HG03135 (cell line): Measurements from ENCODE around the gene RNF150.

ENCODE experiments used
- ATAC-seq: cut with Tn5 transposase; IDR thresholded peaks from one replicate; pipeline ENCODE4 v1.9.1; 2021; ENCODE audit warnings: mild to moderate bottlenecking, moderate library complexity; ENCODE audit not compliant: unreplicated experiment

The RNF150 gene

DNA sequence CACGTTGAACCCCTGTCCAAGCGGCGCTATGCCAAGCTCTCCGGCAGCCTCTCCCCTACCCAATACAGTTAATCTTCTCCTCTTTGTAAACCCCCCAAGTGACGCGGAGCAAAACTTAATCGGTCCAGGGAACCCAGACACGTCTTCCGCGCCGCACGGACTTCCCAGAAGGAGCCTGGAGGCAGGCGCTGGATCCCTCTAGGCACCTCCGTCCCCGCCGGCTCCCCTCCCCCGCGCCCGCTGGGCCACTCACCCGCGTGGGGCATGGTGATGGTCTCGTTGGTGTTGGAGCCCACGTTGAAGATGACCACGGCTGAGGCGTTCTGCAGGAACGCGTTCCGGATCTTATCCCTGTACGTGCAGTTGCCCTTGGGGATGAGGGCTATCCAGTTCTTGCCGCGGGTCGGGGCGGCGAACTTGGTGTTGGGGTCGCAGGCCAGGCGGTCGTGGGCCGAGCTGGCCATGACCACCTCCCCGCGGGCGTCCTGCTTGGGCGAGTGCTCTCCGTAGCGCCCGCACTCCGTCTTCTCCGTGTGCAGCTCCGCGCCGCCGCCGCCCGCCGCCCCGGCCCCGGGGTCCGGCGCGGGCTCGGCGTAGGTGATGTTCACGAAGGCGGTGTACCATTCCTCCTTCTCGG lies 1.1 kb downstream of the RNF150 start:
- ATAC-seq = peak; percentile 16

DNA sequence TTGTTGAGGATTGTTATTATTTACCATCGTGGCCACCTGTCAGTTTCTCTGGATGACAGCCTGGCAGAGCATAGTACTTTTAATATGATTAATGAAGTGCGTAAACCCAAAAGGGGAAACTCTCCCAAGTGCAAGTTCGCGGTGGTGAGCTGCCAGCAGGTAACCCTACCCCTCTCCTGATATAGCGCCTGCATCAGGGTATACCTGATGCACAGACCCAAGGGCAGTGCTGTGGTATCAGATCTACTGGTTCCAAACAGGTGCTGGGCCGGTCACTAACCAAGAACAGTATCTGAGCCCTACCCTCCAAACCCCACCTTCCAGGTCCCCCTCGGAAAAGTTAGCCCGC lies 1.6 kb downstream of the RNF150 start:
- ATAC-seq = no peak

GRCh38 chr4:141130947-141131605 lies 2.2 kb downstream of the RNF150 start:
- ATAC-seq = no peak

GRCh38 chr4:141127884-141128283 lies 5.4 kb downstream of the RNF150 start:
- ATAC-seq = no peak

- ATAC-seq = no peak
Observed at GRCh38 chr4:141126769-141127168, 6.5 kb downstream of the RNF150 start.

DNA sequence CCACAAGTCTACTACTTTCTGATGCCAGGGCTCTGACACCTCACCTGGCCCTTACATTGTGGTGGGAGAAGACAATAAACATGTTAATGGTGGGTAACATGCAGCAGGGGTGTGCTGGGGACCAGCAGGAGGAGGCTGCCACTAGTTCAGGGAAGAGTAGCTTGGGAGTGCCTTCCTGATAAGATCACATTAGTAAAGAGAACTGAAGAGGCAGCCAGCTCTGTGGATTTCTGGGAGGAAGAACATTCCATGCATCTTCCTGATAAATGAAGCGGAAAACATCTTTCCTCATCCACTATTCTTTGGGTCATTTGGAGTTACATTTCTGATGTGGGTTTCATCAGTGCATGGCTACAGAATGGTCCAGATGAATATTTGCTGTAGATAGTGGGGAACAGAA lies 9.0 kb downstream of the RNF150 start:
- no peak for ATAC-seq

DNA sequence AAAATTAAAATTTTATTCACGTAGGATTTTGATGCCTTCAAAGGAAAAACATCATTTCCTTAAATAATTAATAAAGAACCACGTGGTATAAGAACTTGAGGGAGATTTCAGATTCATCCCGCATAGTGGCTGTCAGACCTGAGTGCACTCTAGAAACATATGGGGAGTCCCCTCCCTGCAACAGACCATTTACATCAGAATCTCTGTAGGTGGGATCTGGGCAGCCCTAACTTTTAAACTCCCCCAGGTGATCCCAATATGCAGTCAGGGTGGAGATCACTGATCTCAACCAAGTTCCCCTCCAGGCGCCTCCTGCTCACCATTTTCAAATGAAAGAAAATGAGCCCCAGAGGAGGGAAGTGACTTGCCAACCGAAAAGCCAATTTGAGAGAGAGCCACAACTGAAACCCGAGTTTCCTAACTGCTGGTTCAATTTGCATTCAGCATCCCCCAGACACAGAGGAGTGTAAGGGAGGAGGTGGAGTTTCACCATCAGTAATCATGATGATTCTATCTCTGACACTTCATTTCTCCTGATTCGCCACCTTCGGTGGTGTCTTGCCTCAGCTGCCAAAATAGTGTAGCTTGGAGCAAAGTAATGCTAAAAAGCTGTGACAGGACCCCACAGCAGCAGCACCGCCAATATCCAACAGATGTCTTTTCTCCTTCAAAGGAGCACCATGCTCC lies 11.4 kb downstream of the RNF150 start:
- no peak for ATAC-seq

GRCh38 chr4:141121101-141121500 lies 12.2 kb downstream of the RNF150 start:
- no peak for ATAC-seq

DNA sequence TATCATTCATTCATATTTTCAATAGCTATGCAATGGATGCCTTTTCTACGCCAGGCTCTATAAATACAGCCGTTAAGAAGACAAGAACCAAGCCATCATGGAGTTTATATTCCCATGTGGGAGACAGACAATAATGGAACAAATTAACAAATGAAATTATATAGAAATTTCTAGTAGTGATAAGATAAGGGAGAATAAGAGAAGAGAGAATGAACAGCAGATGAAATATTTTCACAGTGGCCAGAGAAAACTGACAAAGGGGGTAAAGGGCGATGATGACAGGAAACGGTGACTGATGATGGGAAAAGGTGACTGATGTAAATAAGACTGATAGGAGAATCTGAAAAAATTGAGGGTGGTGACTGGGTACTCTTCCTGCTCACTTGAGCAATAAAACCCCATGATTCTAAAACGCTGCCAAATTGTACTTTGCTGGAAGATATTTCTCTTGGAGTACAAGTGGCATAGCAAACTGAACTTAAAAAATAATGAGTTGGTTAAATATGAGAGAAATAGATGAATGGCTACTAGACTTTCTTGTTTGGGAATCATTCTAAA lies 13.2 kb downstream of the RNF150 start:
- ATAC-seq = no peak

GRCh38 chr4:141119071-141119470 lies 14.2 kb downstream of the RNF150 start:
- no peak for ATAC-seq

GRCh38 chr4:141118381-141118780 lies 14.9 kb downstream of the RNF150 start:
- no peak for ATAC-seq

DNA sequence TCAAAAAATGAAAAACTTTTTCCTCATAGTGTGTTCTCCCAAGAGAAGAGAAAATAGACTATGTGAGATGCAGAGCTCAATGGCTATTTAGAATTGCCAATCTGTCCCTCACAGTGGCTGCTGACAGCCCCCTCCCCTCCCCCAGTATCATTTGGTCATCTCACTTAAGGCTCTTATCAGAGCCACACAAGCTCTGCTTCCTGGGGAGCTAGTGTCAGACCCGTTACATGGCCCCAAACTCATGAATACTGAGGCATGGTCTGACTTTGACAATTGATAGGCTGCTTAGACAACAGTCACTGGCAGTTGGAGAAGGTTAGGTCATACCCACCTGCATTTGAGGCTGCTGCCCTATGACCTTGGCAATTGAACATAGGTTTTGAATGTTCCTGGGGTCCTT lies 15.3 kb downstream of the RNF150 start:
- ATAC-seq = no peak

GRCh38 chr4:141109983-141110382 lies 23.3 kb downstream of the RNF150 start:
- ATAC-seq = no peak

- ATAC-seq = no peak
Observed at GRCh38 chr4:141107927-141108326, 25.3 kb downstream of the RNF150 start.

- ATAC-seq = no peak
Observed at GRCh38 chr4:141102367-141102766, 30.9 kb downstream of the RNF150 start.

DNA sequence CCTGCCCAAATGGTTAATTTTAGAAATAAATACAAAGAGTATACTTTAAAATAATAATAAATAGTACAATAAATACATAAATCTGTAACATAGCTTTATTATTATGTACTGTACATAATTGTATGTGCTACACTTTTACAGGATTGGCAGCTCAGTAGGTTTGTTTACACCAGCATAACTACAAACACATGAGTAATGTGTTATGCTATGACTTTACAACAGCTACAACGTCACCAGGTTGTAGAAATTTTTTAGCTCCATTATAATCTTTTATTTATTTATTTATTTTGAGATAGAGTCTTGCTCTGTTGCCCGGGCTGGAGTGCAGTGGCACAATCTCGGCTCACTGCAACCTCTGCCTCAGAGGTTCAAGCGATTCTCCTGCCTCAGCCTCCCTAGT lies 31.8 kb downstream of the RNF150 start:
- no peak for ATAC-seq

GRCh38 chr4:141099326-141099725 lies 33.9 kb downstream of the RNF150 start:
- ATAC-seq = no peak

DNA sequence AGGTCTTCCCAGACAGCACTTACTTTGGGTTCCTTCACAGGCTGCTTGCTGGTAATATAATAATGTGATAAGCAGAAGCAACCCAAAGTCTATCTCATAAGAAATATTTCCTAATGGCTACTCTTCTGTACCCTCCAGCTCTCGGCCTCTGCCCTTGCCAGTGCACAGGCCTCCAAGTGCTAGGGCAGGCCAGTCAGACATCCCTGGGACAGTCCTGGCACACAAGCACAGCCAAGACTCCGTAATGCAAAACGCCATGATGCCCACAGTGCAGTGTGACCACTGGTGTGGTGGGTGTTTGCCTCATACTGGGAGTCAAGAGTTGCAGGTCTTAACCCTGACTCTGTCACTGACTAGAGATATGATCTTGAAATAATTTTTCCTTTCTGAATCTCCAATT lies 35.1 kb downstream of the RNF150 start:
- no peak for ATAC-seq

DNA sequence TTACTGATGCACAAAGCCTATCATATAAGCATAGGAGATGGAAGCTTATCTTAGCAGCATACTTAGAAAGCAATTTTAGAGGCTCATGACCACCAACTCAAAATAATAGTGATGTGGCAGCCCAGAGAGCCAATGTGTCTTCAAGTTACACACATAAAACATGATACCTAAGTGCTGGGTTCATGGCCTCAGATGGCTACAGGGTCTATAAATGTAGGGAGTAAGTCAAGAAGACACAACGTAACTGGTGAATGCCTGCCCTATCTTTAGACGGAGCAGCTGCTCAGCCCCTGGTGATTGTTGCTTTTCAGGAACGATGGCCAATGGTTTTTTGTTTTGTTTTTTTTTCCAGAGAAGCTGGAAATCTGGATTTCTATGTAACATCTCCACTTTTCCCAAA lies 42.8 kb downstream of the RNF150 start:
- ATAC-seq = no peak

DNA sequence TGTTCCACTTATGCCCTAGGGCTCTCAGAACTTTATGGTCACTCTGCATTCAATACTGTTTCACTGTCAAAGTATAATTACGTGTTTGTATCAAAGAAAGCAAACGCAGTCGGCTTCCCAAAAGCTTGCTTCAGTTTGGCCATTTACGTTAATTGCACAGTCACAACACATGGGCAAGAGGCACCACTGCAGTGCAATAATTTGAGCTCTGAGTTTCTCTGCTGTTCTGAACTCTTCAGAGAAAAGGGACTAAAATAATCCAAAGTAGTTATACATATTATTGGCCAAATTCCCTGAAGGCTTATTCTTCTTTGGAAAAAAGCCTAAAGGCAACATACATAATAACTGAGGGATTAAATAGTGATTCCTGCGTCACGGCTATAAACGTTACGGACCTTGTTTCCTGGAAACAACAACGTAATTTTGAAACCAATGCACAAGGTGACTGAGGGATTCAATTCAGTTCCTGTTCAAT lies 51.3 kb downstream of the RNF150 start:
- no peak for ATAC-seq

DNA sequence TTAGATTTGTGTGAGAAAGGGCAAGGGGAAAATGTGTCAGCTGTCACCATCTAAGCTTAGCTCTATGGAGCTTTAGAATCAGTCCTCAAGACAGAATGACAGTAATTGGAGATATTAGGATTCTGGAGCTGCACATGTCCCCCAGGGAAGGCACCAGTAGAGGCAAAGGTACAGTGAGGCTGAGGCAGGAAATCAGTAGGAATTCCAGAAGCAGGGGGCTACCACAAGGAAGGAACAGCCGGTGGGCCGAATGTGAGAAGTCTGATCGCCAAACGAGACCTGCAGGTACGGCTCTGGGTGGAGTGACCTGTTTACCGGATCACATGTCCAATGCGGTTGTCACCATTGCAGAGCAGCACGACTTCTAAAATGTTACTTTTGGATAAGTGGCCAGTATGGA lies 52.6 kb downstream of the RNF150 start:
- ATAC-seq = no peak

DNA sequence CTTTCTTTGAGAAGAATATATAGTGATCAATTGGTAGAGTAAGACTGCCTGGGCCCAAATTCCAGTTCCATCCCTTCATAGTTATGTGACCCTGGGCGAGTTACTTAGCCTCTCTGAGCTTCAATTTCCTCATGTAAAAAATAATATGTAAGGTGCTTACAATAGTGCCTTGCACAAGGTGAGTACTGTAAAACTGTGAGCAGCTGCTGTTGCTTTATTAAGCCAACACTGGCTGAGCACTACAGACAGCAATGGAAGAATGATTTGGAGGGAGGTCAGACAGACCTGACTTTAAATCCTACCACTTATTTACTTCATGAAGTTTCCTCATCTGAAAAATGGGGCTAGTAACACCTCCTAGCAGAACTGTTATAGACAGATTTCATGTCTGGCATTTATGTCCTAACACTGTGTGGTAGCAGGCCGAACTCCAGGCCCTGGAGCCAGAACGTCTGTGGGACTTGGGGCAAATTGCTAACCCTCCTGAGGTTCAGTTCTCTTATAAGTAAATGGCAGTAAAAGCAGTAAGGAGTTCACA lies 53.8 kb downstream of the RNF150 start:
- ATAC-seq = no peak
